ENCODE results near the gene GNG4. TPM values are rescaled to one million over a fixed set of nuclear protein-coding genes. Genes with fewer than 3 reads are reported as not detected.
A peak's percentile ranks its signal among the peaks of the same experiment; 100 is the strongest.

The GNG4 gene
- total RNA-seq, 1 experiment from 2014 or later, result 34.4 TPM

GRCh38 chr1:235651170-235651806, 1.7 kb upstream of the GNG4 start:
- Histone ChIP-seq H3K23me2 (ENCODE audit: insufficient read length, low read depth, low read length, poor library complexity, severe bottlenecking) (peaks cover 20% of the 10 kb centered on the region), H2BK12ac (ENCODE audit: insufficient read length, low read depth, low read length) (no peak overlapping the region), H2BK15ac (ENCODE audit: low read depth, low read length) (0 out of 2 replicates have a peak overlapping the region, but pooled peaks have one; percentile 96), H2BK5ac (ENCODE audit: insufficient read length, low read length) (peak overlapping the region; percentile 26), H3K56ac (ENCODE audit: insufficient read length, low read depth, low read length) (no peak overlapping the region), H2BK120ac (ENCODE audit: low read depth, low read length, poor library complexity, severe bottlenecking) (no peak overlapping the region), H3K9me3 (ENCODE audit: control insufficient read depth, low read depth, low read length) (no peaks in the 10 kb centered on the region), H2BK20ac (ENCODE audit: low read depth, low read length, poor library complexity, severe bottlenecking) (no peak overlapping the region), H4K5ac (ENCODE audit: insufficient read length, low read depth, low read length) (no peak overlapping the region), H4K91ac (ENCODE audit: insufficient read length, low read depth, low read length) (no peak overlapping the region), H4K8ac (replicated peaks; ENCODE audit: insufficient read length, low read depth, low read length) (no peak overlapping the region), H3K79me1 (ENCODE audit: insufficient read depth, low read depth, low read length, poor library complexity, severe bottlenecking) (no peaks in the 10 kb centered on the region), H3K23ac (ENCODE audit: insufficient read length, low read depth, low read length) (no peak overlapping the region), H3K79me2 (ENCODE audit: insufficient read depth, low read length) (peaks cover 2% of the 10 kb centered on the region; the same call in 1 of the 2 replicates), H3K14ac (ENCODE audit: insufficient read depth, low read length) (peak overlapping the region; percentile 97; the same call in 1 of the 2 replicates), H3K27me3 (ENCODE audit: insufficient read depth, low read length) (no peaks in the 10 kb centered on the region), H3K9ac (ENCODE audit: extremely low read depth, insufficient read length, low read length) (peak overlapping the region; percentile 83), H3K27ac (ENCODE audit: insufficient read length, low read depth, low read length) (peak overlapping the region; percentile 41), H4K20me1 (ENCODE audit: control insufficient read depth, insufficient read depth, insufficient read length) (no peaks in the 10 kb centered on the region), H3K18ac (ENCODE audit: insufficient read length, low read depth, low read length) (peak overlapping the region; percentile 95), H3K4me2 (ENCODE audit: insufficient read depth, insufficient read length, low read length) (peak overlapping the region; percentile 98), H2AFZ (ENCODE audit: low read length) (peak overlapping the region; percentile 86), H3T11ph (ENCODE audit: low read length) (no peak overlapping the region), H3K4me1 (ENCODE audit: insufficient read depth, low read length) (no peaks in the 10 kb centered on the region; the same call in 1 of the 2 replicates), H3K4ac (ENCODE audit: low read depth, low read length) (no peak overlapping the region; the same call in 1 of the 2 replicates), H2AK5ac (ENCODE audit: insufficient read length, low read length) (no peak overlapping the region)
- peaks cover 26 to 31% of the 10 kb centered on the region in 2 experiments for H3K4me1 Mint-ChIP-seq
- H3K4me3 Mint-ChIP-seq, result peak overlapping the region; percentile 73 to 82
- no peak for DNase-seq
- no peaks in the 10 kb centered on the region; a peak in 1 of 5 replicates for H3K9me3 Mint-ChIP-seq
- H3K36me3 Mint-ChIP-seq (ENCODE audit: insufficient read depth in 1 of 3, low read depth in 3 of 3), result peaks cover 0 to 2% (median 2%) of the 10 kb centered on the region in 3 experiments; a peak in 4 of 7 replicates
- no peak overlapping the region; a peak in 1 of 7 replicates for H3K27ac Mint-ChIP-seq
- peaks cover 26% of the 10 kb centered on the region for H3K27me3 Mint-ChIP-seq (ENCODE audit: low read depth)
- WGBS (ENCODE audit: extremely low coverage, insufficient read length, low lambda C conversion rate), result no CpG with 5 or more reads among the region's 10 CpGs
- TF ChIP-seq, protein P1, sequence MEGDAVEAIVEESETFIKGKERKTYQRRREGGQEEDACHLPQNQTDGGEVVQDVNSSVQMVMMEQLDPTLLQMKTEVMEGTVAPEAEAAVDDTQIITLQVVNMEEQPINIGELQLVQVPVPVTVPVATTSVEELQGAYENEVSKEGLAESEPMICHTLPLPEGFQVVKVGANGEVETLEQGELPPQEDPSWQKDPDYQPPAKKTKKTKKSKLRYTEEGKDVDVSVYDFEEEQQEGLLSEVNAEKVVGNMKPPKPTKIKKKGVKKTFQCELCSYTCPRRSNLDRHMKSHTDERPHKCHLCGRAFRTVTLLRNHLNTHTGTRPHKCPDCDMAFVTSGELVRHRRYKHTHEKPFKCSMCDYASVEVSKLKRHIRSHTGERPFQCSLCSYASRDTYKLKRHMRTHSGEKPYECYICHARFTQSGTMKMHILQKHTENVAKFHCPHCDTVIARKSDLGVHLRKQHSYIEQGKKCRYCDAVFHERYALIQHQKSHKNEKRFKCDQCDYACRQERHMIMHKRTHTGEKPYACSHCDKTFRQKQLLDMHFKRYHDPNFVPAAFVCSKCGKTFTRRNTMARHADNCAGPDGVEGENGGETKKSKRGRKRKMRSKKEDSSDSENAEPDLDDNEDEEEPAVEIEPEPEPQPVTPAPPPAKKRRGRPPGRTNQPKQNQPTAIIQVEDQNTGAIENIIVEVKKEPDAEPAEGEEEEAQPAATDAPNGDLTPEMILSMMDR (conservative IDR thresholded peaks at IDR 0.05), result no peak
